ENCODE results near the gene NPIPA1. TPM values are rescaled to one million over a fixed set of nuclear protein-coding genes. Genes with fewer than 3 reads are reported as not detected.
"Not testable (repeated sequence)": the region's sequence is repeated elsewhere in the genome, so short reads cannot be mapped to it uniquely, and the experiment has no call there.

Gene NPIPA1
- total and polyA plus RNA-seq, 9 of the 15 experiments (the other 6 are each of a cell fraction or from before 2014, with no cell fraction given) = 8.2 to 48.7 (median 27.2) TPM

GRCh38 chr16:14974656-14975417 is 37.6 kb downstream of the NPIPA1 start, which contains the start of gene PDXDC1 (continued):
- TF ChIP-seq, protein P1, sequence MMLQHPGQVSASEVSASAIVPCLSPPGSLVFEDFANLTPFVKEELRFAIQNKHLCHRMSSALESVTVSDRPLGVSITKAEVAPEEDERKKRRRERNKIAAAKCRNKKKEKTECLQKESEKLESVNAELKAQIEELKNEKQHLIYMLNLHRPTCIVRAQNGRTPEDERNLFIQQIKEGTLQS (IDR thresholded peaks at IDR 0.05) = peak; percentile 24; the same call in 1 of the 2 replicates
- TF ChIP-seq, protein P1 (CRISPR knock-in tag; conservative IDR thresholded peaks at IDR 0.05) = not testable (repeated sequence)
- TF ChIP-seq, protein P2, sequence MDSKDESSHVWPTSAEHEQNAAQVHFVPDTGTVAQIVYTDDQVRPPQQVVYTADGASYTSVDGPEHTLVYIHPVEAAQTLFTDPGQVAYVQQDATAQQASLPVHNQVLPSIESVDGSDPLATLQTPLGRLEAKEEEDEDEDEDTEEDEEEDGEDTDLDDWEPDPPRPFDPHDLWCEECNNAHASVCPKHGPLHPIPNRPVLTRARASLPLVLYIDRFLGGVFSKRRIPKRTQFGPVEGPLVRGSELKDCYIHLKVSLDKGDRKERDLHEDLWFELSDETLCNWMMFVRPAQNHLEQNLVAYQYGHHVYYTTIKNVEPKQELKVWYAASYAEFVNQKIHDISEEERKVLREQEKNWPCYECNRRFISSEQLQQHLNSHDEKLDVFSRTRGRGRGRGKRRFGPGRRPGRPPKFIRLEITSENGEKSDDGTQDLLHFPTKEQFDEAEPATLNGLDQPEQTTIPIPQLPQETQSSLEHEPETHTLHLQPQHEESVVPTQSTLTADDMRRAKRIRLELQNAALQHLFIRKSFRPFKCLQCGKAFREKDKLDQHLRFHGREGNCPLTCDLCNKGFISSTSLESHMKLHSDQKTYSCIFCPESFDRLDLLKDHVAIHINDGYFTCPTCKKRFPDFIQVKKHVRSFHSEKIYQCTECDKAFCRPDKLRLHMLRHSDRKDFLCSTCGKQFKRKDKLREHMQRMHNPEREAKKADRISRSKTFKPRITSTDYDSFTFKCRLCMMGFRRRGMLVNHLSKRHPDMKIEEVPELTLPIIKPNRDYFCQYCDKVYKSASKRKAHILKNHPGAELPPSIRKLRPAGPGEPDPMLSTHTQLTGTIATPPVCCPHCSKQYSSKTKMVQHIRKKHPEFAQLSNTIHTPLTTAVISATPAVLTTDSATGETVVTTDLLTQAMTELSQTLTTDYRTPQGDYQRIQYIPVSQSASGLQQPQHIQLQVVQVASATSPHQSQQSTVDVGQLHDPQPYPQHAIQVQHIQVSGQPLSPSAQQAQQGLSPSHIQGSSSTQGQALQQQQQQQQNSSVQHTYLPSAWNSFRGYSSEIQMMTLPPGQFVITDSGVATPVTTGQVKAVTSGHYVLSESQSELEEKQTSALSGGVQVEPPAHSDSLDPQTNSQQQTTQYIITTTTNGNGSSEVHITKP (IDR thresholded peaks at IDR 0.05; ENCODE audit: partially characterized antibody) = peak; percentile 99
